Muscle layer of duodenum (tissue), 2 donors: ENCODE data around the gene PLXNB3.

Experiments
- H3K27ac ChIP-seq: one replicate; pipeline ENCODE4 v1.7.0; 2013; ENCODE audit warnings: mild to moderate bottlenecking, low read length
- H3K27me3 ChIP-seq: one replicate; pipeline ENCODE4 v1.7.0; 2013; ENCODE audit warnings: low read depth, mild to moderate bottlenecking, control low read depth, low read length
- H3K36me3 ChIP-seq, 2 donors: one replicate each; pipeline ENCODE4 v1.7.0; 2013; ENCODE audit warnings: low read length in 2 of 2, control low read depth in 1 of 2, mild to moderate bottlenecking in 1 of 2; ENCODE audit not compliant: insufficient read depth in 2 of 2, control insufficient read depth in 1 of 2
- H3K4me1 ChIP-seq, 2 donors: one replicate each; pipeline ENCODE4 v1.7.0; 2013; ENCODE audit warnings: low read length in 2 of 2, mild to moderate bottlenecking in 2 of 2, control low read depth in 1 of 2, moderate library complexity in 1 of 2; ENCODE audit not compliant: insufficient read depth in 2 of 2, control insufficient read depth in 1 of 2
- H3K4me3 ChIP-seq, 2 donors: one replicate each; pipeline ENCODE4 v1.7.0; 2013; ENCODE audit warnings: low read length in 2 of 2, low read depth in 1 of 2, mild to moderate bottlenecking in 1 of 2
- H3K9me3 ChIP-seq, 2 donors: one replicate each; pipeline ENCODE4 v1.7.0; 2013; ENCODE audit warnings: low read length in 2 of 2, control low read depth in 1 of 2, mild to moderate bottlenecking in 1 of 2; ENCODE audit not compliant: control insufficient read depth in 1 of 2
- donor health status: healthy.

The PLXNB3 gene

DNA sequence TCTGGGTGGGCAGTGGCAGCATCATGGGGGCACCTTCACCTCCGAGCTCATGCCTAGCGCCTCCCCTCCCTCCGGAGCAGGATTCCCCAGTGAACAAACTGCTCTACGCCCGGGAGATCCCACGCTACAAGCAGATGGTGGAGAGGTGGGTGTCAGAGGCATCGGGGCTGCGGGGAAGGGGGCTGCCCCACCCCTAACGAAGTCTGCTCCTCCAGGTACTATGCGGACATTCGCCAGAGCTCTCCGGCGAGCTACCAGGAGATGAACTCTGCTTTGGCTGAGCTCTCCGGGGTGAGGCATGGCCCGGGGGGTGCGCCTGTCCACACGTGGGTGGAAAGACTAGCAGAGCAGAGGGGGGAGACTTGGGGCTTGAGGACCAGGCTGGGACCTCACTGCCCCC, 14.1 kb downstream of the PLXNB3 start:
- H3K36me3 ChIP-seq, result peaks cover 0 to 6% of the 10 kb centered on the region in 2 donors
- no peaks in the 10 kb centered on the region for H3K9me3 ChIP-seq
- peaks cover 0 to 17% of the 10 kb centered on the region in 2 donors for H3K4me1 ChIP-seq
- no peak overlapping the region for H3K27ac ChIP-seq
- no peaks in the 10 kb centered on the region for H3K27me3 ChIP-seq
- H3K4me3 ChIP-seq, result no peak overlapping the region

DNA sequence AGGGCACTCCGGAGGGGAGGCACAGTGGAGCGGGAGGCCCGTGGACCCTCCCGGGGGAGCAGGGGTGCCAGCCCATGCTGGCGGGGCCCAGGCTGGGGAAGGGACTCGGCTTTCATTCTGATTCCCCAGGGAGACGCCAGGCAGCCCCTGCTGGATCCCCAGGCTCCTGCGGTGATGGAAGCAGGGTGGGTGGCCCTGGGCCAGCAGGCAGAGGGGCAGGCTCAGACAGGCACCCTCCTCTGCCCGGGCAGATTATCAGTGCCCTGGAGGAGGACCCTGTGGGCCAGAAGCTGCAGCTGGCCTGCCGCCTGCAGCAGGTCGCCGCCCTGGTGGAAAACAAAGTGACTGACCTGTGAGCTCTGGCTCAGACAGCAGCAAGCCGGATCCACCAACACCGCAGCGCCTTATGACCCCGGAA, 14.6 kb downstream of the PLXNB3 start:
- H3K27me3 ChIP-seq, result no peaks in the 10 kb centered on the region
- peaks cover 0 to 17% of the 10 kb centered on the region in 2 donors for H3K4me1 ChIP-seq
- no peak overlapping the region for H3K27ac ChIP-seq
- peaks cover 0 to 5% of the 10 kb centered on the region in 2 donors for H3K36me3 ChIP-seq
- no peaks in the 10 kb centered on the region for H3K9me3 ChIP-seq
- no peak overlapping the region for H3K4me3 ChIP-seq

DNA sequence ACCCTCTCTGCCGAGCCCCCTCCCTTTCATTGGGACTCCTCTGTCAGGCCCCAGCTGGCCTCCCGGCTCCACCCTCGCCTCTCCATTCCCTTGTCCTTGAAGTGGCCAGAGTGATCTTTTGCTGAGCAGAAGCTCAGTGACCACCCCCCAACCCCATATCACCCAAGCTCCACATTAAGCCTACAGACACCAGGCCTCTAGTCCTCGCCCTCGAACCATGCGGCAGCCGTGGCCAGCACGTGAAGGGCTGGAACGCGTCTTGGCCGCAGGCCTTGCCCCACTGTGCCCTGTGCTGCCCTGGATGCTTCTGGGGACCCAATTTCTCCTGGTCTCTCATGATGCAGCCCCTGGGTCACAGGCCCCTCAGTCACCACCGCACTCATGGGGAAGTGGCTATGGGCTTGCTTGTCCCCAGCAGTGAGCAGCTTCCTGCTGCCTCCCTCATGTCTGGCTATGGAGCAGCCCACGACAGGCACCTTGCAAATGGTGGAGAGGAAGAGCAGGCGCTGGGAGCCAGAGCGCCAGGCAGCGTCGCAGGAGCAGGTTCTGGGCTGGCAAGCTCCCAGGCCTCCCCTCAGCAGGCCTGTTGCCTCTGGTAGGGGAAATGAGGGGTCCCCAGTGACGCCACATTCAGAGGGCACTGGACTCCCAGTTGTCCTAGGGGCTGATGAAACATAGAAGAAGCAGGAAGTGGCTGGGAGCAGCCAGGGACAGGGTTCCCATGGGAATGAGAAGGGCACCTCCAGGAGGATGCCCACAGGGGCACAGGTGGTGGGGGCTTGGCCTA, 16.0 kb downstream of the PLXNB3 start:
- no peaks in the 10 kb centered on the region for H3K9me3 ChIP-seq
- H3K27ac ChIP-seq, result no peak overlapping the region
- no peaks in the 10 kb centered on the region for H3K27me3 ChIP-seq
- peaks cover 0 to 17% of the 10 kb centered on the region in 2 donors for H3K4me1 ChIP-seq
- no peak overlapping the region for H3K4me3 ChIP-seq
- no peaks in the 10 kb centered on the region for H3K36me3 ChIP-seq

DNA sequence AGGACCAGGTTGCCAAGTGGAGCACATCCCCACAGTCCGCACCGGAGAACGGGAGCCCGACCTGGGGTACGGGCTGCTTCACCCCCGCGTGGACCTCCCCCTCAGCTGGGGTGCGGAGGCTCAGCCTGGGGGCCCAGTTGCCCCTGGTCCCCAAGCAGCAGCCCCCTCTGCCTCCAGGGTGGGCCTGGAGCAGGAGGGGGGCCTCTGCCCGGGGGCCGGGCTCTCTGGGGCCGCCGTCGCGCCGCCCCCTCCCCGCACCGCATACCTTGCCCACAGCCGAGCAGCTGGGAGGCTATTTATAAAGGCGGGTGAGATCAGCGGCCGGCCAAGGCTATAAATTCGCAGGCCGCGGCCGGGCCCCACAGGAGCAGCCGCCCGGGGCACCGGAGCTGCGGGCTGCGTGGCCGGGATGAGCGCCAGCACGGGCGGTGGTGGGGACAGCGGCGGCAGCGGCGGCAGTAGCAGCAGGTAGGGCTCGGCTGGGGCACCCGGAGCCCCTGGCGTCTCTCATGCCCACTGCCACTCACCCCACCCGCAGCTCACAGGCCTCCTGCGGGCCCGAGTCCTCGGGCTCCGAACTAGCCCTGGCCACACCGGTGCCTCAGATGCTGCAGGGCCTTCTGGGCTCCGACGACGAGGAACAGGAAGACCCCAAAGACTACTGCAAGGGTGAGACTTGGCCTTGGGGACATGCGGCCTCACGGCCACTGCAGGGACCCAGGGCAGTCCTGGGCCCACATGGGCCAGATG, 16.8 kb downstream of the PLXNB3 start, which contains the start of gene SRPK3:
SRPK3 (plus strand) TSS at position 364 of the 750 bp plus-strand sequence; CDS start at position 410, 46 bp downstream.
- Histone ChIP-seq H3K27me3 (no peaks in the 10 kb centered on the region), H3K4me3 (no peak within 1 kb of the TSS), H3K4me1 (peaks cover 0 to 17% of the 10 kb centered on the region in 2 donors), H3K9me3 (no peaks in the 10 kb centered on the region), H3K27ac (no peak within 1 kb of the TSS), H3K36me3 (peaks cover 0 to 5% of the 10 kb centered on the region in 2 donors)

DNA sequence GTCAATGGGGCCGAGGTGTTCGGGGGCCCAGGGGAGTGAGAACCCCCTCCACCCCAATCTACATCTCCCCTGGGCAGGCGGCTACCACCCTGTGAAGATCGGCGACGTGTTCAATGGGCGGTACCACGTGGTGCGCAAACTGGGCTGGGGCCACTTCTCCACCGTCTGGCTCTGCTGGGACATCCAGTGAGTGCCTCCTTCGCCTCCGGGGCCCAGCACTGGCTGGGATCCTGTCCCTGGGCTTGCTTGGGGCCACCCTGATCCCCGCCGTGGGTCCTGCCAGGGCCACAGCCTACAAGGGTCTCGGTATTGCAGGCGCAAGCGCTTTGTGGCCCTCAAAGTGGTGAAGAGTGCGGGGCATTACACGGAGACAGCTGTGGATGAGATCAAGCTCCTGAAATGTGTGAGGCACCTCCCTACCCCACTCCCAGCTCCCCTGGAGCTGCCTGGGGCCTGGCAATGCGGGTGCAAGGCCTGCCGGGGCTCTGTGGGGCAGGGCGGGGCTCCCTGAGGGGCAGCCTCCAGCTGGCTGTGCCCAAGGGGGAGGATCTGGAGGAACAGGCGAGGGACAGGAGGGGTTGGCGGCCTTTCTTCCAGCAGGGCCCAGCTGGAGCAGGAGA, 17.5 kb downstream of the PLXNB3 start:
- peaks cover 0 to 17% of the 10 kb centered on the region in 2 donors for H3K4me1 ChIP-seq
- H3K4me3 ChIP-seq, result no peak overlapping the region
- H3K36me3 ChIP-seq, result peaks cover 0 to 11% of the 10 kb centered on the region in 2 donors
- H3K27ac ChIP-seq, result no peak overlapping the region
- no peaks in the 10 kb centered on the region for H3K27me3 ChIP-seq
- H3K9me3 ChIP-seq, result no peaks in the 10 kb centered on the region

DNA sequence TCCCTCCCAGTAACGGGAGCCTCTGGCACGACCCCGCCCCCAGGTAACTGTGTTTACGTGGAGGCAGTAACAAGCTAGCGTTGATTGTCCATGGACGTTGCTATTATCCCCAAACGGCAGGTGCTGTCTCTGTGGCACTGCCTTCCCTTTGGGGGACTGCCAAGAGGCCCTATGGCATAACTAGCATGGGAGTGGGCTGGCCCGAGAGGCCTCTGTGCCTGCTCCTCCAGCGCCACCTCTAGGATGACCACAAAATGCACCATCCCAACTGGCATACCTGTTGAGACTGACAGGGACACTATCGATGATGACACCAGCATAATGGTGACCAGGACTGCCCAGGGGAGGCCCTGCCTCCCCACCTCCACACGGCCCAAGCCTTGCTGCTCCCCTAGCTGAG, 18.3 kb downstream of the PLXNB3 start:
- H3K27ac ChIP-seq, result no peak overlapping the region
- peaks cover 0 to 18% of the 10 kb centered on the region in 2 donors for H3K36me3 ChIP-seq
- no peaks in the 10 kb centered on the region for H3K9me3 ChIP-seq
- H3K4me3 ChIP-seq, result no peak overlapping the region
- H3K4me1 ChIP-seq, result peaks cover 0 to 20% of the 10 kb centered on the region in 2 donors
- H3K27me3 ChIP-seq, result no peaks in the 10 kb centered on the region

DNA sequence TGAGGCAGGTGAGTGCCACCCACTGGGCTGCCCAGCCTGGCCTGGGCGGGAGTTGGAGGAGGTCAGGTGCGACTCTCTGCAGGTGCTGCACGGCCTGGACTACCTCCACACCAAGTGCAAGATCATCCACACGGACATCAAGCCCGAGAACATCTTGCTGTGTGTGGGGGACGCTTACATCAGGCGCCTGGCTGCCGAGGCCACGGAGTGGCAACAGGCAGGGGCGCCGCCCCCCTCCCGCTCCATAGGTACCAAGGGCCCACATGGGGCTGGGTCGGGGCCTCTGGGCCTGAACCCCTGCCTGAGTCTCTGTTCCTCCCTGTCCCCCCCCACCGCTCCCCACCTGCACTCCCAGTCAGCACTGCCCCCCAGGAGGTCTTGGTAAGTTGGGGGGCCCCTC, 18.8 kb downstream of the PLXNB3 start:
- Histone ChIP-seq H3K4me3 (no peak overlapping the region), H3K4me1 (peaks cover 0 to 20% of the 10 kb centered on the region in 2 donors), H3K36me3 (peaks cover 0 to 23% of the 10 kb centered on the region in 2 donors), H3K27me3 (no peaks in the 10 kb centered on the region), H3K27ac (no peak overlapping the region), H3K9me3 (no peaks in the 10 kb centered on the region)

DNA sequence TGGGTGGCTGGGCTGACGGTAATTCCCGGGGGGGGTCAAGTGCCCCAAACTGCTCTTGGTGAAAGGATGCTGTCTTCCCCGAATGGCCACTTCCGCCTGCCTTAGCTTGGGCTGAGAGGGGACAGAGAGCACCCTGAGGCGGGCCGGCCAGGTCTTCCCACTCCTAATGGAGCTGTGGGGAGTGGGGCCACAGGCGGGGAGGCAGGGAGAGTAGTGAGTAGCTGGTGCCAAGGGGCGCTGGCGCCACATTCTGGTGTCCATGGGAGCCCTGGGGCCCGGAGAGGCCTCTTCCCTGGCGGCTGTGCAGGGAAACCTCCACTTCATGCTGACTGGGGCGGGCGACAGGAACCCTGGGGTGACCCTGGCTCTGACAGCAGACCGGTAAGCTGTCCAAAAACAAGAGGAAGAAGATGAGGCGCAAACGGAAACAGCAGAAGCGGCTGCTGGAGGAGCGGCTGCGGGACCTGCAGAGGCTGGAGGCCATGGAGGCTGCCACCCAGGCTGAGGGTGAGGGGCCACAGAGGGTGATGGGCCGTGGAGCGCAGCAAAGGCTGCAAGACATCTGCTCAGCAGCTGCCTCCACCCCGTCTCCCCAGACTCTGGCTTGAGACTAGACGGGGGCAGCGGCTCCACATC, 19.4 kb downstream of the PLXNB3 start:
- peaks cover 0 to 20% of the 10 kb centered on the region in 2 donors for H3K4me1 ChIP-seq
- H3K9me3 ChIP-seq, result no peaks in the 10 kb centered on the region
- H3K36me3 ChIP-seq, result peaks cover 0 to 26% of the 10 kb centered on the region in 2 donors
- H3K27ac ChIP-seq, result no peak overlapping the region
- H3K4me3 ChIP-seq, result no peak overlapping the region
- H3K27me3 ChIP-seq, result no peaks in the 10 kb centered on the region

DNA sequence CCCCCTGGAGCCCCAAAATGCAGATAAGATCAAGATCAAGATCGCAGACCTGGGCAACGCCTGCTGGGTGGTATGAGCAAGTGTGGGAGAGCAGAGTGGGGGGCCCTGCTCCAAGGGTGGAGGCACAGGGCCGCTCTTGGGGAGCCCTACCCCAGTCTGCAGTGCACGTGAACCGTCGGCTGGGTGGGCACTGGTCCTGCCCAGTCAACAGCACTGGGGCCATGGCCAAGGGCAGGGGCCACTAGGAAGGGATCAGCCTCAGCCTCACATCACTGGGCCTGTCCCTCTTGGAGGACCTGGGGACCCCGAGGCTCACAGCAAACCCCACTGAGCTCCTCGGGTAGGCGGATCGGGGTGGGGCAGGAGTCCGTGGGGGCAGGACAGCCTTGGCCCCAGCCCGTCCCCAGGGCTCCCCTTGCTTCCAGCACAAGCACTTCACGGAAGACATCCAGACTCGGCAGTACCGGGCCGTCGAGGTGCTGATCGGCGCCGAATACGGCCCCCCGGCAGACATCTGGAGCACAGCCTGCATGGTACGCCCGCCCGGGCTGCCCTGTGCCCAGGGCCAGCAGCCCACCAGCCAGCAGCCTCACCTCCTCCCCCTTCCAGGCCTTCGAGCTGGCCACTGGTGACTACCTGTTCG, 20.4 kb downstream of the PLXNB3 start:
- Histone ChIP-seq H3K27me3 (no peaks in the 10 kb centered on the region), H3K9me3 (no peaks in the 10 kb centered on the region), H3K4me1 (peaks cover 0 to 20% of the 10 kb centered on the region in 2 donors), H3K4me3 (no peak overlapping the region), H3K36me3 (peaks cover 0 to 26% of the 10 kb centered on the region in 2 donors), H3K27ac (no peak overlapping the region)

DNA sequence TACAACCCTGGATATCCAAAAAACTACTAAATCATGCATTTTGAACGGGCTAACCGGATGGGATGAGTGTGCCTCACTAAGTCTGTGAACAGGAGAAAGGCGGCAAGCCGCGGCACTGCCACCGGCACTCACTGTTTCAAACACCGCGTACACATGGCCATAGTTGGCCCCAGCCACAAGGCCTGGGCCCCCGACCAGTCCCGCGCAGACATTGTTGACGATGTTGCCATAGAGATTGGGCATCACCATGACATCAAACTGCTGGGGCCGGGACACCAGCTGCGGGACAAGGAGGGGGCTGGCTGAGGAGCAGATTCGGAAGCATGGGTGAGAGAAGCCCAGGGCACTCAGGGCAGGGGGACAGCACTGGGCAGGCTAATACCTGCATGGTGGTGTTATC, 22.6 kb downstream of the PLXNB3 start:
- H3K27ac ChIP-seq, result no peak overlapping the region
- H3K36me3 ChIP-seq, result peaks cover 0 to 30% of the 10 kb centered on the region in 2 donors
- peaks cover 0 to 4% of the 10 kb centered on the region in 2 donors for H3K4me1 ChIP-seq
- H3K9me3 ChIP-seq, result no peaks in the 10 kb centered on the region
- no peak overlapping the region for H3K4me3 ChIP-seq
- H3K27me3 ChIP-seq, result no peaks in the 10 kb centered on the region
